Measurements from ENCODE around the gene MACROD1.

Gene MACROD1

GRCh38 chr11:64150481-64151239 is 15.3 kb downstream of the MACROD1 start:
- no peak for DNase-seq

- no peak for DNase-seq
Observed at GRCh38 chr11:64150051-64150450, 15.9 kb downstream of the MACROD1 start.

- no peak for DNase-seq
Observed at GRCh38 chr11:64148917-64149617, 16.8 kb downstream of the MACROD1 start.

GRCh38 chr11:64148226-64148916 is 17.5 kb downstream of the MACROD1 start:
- peak; percentile 36 for DNase-seq

GRCh38 chr11:64146036-64146955 is 19.6 kb downstream of the MACROD1 start:
- DNase-seq, result peak; percentile 47

- DNase-seq, result no peak
Observed at GRCh38 chr11:64144587-64145472, 21.1 kb downstream of the MACROD1 start.

- no peak for DNase-seq
Observed at GRCh38 chr11:64141081-64141783, 24.7 kb downstream of the MACROD1 start.

GRCh38 chr11:64140082-64140481 is 25.8 kb downstream of the MACROD1 start:
- no peak for DNase-seq

GRCh38 chr11:64139049-64139448 is 26.9 kb downstream of the MACROD1 start:
- no peak for DNase-seq

GRCh38 chr11:64138398-64138797 is 27.5 kb downstream of the MACROD1 start:
- DNase-seq, result no peak

GRCh38 chr11:64136765-64137441 is 29.0 kb downstream of the MACROD1 start:
- no peak for DNase-seq

GRCh38 chr11:64135711-64136110 is 30.2 kb downstream of the MACROD1 start:
- no peak for DNase-seq

- no peak for DNase-seq
Observed at GRCh38 chr11:64134963-64135362, 30.9 kb downstream of the MACROD1 start.

- DNase-seq, result no peak
Observed at GRCh38 chr11:64132982-64133705, 32.8 kb downstream of the MACROD1 start.

- no peak for DNase-seq
Observed at GRCh38 chr11:64132191-64132771, 33.6 kb downstream of the MACROD1 start.

- no peak for DNase-seq
Observed at GRCh38 chr11:64131683-64132190, 34.2 kb downstream of the MACROD1 start.

GRCh38 chr11:64130618-64131017 is 35.3 kb downstream of the MACROD1 start:
- DNase-seq, result peak; percentile 66

- no peak for DNase-seq
Observed at GRCh38 chr11:64129403-64129802, 36.5 kb downstream of the MACROD1 start.

Measured in MV-4-11 (cell line).